Measurements from ENCODE around the gene RCAN2.

The RCAN2 gene

DNA sequence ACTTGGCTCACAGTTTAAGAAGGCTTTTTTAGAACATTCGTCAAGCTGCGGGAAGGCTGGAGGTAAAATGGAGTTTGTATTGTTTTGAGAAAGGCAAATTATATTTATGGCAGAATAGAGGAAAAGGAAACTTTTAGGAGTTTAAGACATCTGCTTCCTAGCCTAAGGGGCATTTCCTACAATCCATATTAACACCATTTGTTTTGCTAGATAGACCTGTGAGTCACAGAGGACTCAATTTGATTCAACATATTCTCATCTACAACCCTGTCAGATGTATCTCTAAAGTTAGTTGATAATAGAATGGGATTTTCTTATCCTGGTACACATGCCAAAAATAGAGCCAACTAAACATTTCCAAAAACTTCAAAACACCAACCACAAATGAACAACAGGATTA lies 35.0 kb downstream of the RCAN2 start:
- Histone ChIP-seq H3K27ac (no peak overlapping the region), H3K4me3 (ENCODE audit: low read depth in 1 of 2, low read length in 1 of 2) (no peak overlapping the region), H3K9me3 (no peaks in the 10 kb centered on the region), H3K27me3 (no peaks in the 10 kb centered on the region), H3K36me3 (no peaks in the 10 kb centered on the region), H3K4me1 (ENCODE audit: control insufficient read depth in 1 of 2, insufficient read depth in 1 of 2, low read depth in 1 of 2, low read length in 1 of 2) (no peaks in the 10 kb centered on the region)
- TF ChIP-seq, protein P1, sequence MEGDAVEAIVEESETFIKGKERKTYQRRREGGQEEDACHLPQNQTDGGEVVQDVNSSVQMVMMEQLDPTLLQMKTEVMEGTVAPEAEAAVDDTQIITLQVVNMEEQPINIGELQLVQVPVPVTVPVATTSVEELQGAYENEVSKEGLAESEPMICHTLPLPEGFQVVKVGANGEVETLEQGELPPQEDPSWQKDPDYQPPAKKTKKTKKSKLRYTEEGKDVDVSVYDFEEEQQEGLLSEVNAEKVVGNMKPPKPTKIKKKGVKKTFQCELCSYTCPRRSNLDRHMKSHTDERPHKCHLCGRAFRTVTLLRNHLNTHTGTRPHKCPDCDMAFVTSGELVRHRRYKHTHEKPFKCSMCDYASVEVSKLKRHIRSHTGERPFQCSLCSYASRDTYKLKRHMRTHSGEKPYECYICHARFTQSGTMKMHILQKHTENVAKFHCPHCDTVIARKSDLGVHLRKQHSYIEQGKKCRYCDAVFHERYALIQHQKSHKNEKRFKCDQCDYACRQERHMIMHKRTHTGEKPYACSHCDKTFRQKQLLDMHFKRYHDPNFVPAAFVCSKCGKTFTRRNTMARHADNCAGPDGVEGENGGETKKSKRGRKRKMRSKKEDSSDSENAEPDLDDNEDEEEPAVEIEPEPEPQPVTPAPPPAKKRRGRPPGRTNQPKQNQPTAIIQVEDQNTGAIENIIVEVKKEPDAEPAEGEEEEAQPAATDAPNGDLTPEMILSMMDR (IDR thresholded peaks at IDR 0.05), result no peak

DNA sequence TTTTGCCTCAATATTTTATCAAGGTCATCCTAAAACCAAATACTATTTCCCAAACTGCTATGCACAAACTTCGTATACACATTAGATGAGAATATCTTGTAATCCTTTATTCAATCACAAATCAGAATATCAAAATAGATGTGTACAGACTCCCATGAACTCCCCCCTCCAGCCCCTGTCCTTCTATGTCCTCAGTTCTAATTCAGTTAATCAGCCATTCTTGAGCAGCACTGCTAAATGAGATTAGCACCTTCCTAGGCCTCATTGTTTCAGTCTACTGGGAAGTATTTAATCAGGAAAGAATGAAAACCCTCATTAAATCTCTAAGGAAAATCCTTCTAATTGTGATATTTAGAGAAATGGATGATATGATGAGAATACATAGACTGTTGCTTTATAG lies 36.6 kb downstream of the RCAN2 start:
- Histone ChIP-seq H3K27ac (no peak overlapping the region), H3K4me1 (ENCODE audit: control insufficient read depth in 1 of 2, insufficient read depth in 1 of 2, low read depth in 1 of 2, low read length in 1 of 2) (no peaks in the 10 kb centered on the region), H3K4me3 (ENCODE audit: low read depth in 1 of 2, low read length in 1 of 2) (no peak overlapping the region), H3K9me3 (no peaks in the 10 kb centered on the region), H3K27me3 (no peaks in the 10 kb centered on the region), H3K36me3 (no peaks in the 10 kb centered on the region)
- TF ChIP-seq, protein P1 (IDR thresholded peaks at IDR 0.05), result no peak

DNA sequence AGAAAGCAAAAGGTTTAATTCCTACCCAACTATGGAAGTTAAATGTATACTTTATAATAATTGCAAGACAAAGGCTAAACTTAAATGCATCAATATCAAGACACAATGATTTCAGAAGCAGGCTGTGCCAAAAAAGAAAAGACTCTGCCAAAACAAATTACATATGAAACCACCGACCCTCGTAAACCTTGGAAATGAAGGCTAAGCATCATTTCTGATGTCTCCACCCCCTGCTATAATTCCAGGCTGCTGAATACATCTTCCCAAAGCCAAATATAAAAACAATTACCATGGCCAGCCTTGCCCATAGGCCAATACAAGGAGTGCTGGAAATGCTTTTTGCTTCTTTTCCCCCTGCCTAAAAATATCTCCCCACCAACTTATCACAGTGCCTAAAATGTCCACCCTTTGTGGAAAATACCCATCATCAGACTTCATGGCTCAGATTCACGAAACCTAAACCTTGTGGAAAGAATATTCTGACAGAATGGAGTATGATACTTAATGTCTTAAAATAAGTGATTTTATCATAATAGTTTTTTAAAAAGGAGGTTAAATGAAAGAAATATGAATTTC lies 37.4 kb downstream of the RCAN2 start:
- TF ChIP-seq, protein P1 (IDR thresholded peaks at IDR 0.05), result no peak
- H3K4me1 ChIP-seq (ENCODE audit: control insufficient read depth in 1 of 2, insufficient read depth in 1 of 2, low read depth in 1 of 2, low read length in 1 of 2), result no peaks in the 10 kb centered on the region
- H3K4me3 ChIP-seq (ENCODE audit: low read depth in 1 of 2, low read length in 1 of 2), result no peak overlapping the region
- H3K9me3 ChIP-seq, result no peaks in the 10 kb centered on the region
- H3K27ac ChIP-seq, result no peak overlapping the region
- H3K36me3 ChIP-seq, result no peaks in the 10 kb centered on the region
- no peaks in the 10 kb centered on the region for H3K27me3 ChIP-seq

DNA sequence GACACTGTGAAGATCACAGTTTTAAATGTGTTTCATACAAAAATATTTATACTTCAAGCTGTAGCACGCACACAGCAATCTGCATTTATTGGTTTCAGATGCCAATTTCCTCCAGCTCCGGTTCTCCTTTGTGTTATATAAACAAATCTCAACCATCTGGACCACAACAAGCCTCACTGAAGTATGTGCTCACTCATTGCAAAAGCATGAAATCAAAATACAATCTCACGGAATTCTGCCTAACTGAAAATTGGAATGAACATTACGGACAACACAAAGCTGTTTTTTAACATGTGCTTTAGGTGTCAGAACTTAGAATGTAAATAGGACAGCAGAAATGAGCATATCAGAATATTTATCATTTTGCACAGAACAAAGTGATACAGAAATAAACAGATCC lies 38.0 kb downstream of the RCAN2 start:
- H3K4me3 ChIP-seq (ENCODE audit: low read depth in 1 of 2, low read length in 1 of 2), result no peak overlapping the region
- TF ChIP-seq, protein P1 (IDR thresholded peaks at IDR 0.05), result no peak
- no peaks in the 10 kb centered on the region for H3K4me1 ChIP-seq (ENCODE audit: control insufficient read depth in 1 of 2, insufficient read depth in 1 of 2, low read depth in 1 of 2, low read length in 1 of 2)
- H3K27ac ChIP-seq, result no peak overlapping the region
- no peaks in the 10 kb centered on the region for H3K36me3 ChIP-seq
- H3K9me3 ChIP-seq, result no peaks in the 10 kb centered on the region
- H3K27me3 ChIP-seq, result no peaks in the 10 kb centered on the region

DNA sequence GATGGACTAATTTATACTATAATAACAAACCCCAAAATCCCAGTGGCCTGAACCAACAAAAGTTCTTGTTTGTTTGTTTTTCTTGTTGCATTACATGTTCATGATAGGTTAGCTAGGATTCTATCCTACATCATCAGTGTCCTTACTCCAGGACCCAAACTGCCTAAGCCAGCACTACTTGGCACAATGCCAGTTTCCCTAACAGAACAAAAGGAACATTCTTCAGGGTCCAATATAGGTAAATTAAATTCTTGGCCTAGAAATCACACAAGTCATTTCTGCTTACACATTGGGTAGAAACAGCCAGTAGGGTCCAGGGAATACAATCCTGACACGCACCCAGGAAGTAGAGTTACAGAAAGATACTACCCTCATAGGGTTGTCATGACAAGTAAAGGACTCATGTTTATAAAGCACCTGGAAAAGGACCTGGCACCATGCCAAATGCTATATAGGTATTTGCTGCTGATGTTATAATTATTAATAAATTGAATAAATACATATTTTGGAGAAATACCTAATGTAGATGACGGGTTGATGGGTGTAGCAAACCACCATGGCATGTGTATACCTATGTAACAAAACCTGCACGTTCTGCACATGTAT lies 38.8 kb downstream of the RCAN2 start:
- H3K36me3 ChIP-seq, result no peaks in the 10 kb centered on the region
- TF ChIP-seq, protein P1 (IDR thresholded peaks at IDR 0.05), result no peak
- H3K4me3 ChIP-seq (ENCODE audit: low read depth in 1 of 2, low read length in 1 of 2), result no peak overlapping the region
- H3K27ac ChIP-seq, result no peak overlapping the region
- H3K27me3 ChIP-seq, result no peaks in the 10 kb centered on the region
- no peaks in the 10 kb centered on the region for H3K4me1 ChIP-seq (ENCODE audit: control insufficient read depth in 1 of 2, insufficient read depth in 1 of 2, low read depth in 1 of 2, low read length in 1 of 2)
- H3K9me3 ChIP-seq, result no peaks in the 10 kb centered on the region
